Bladder microvascular endothelial cell (primary cell): ENCODE data around the gene GOLGA8N. TPM values are rescaled to one million over a fixed set of nuclear protein-coding genes. Genes with fewer than 3 reads are reported as not detected.

Experiments
- total RNA-seq: library from RNA; depleted of rRNA; stranded (reverse); fragments of >200 nt; gene quantifications from 2 replicates; pipeline ENCODE4 v1.2.3, GENCODE V29; 2014

Gene GOLGA8N
- 0.49 and 2.6 TPM in 2 replicates for total RNA-seq

GRCh38 chr15:32593151-32593550 lies at the start of gene GOLGA8N:
Gene GOLGA8N, plus strand, starts transcription at chr15:32593456.

GRCh38 chr15:32615051-32615870 lies 22.0 kb downstream of the GOLGA8N start, which contains the start of gene ARHGAP11A:
Gene ARHGAP11A, plus strand, starts transcription at chr15:32615504. Its CDS starts 708 bp downstream, at chr15:32616212.

GRCh38 chr15:32641517-32642059 lies 48.3 kb downstream of the GOLGA8N start, which contains the start of gene SCG5:
Gene SCG5, plus strand, starts transcription at chr15:32641710. Its CDS starts 1,883 bp downstream, at chr15:32643593.

Other genes with a start within 250 kb of the GOLGA8N start
- 0.16 and 0.44 TPM in 2 replicates for gene GOLGA8K, start 190.2 kb upstream of the GOLGA8N start, total RNA-seq
- gene GOLGA8O, start 137.8 kb upstream of the GOLGA8N start, total RNA-seq = 0.16 and 0.63 TPM in 2 replicates
- 13.5 and 15.4 TPM in 2 replicates for gene ARHGAP11A, start 22.0 kb downstream of the GOLGA8N start, total RNA-seq
- gene SCG5, start 48.3 kb downstream of the GOLGA8N start, total RNA-seq = 0.49 and 0.82 TPM in 2 replicates
- gene GREM1, start 124.5 kb downstream of the GOLGA8N start, total RNA-seq = 0.06 and 0.16 TPM in 2 replicates